ENCODE measurements around the gene DNASE1L3.
A peak's percentile ranks its signal among the peaks of the same experiment; 100 is the strongest.
"Not testable (repeated sequence)": the region's sequence is repeated elsewhere in the genome, so short reads cannot be mapped to it uniquely, and the experiment has no call there.

Gene DNASE1L3

DNA sequence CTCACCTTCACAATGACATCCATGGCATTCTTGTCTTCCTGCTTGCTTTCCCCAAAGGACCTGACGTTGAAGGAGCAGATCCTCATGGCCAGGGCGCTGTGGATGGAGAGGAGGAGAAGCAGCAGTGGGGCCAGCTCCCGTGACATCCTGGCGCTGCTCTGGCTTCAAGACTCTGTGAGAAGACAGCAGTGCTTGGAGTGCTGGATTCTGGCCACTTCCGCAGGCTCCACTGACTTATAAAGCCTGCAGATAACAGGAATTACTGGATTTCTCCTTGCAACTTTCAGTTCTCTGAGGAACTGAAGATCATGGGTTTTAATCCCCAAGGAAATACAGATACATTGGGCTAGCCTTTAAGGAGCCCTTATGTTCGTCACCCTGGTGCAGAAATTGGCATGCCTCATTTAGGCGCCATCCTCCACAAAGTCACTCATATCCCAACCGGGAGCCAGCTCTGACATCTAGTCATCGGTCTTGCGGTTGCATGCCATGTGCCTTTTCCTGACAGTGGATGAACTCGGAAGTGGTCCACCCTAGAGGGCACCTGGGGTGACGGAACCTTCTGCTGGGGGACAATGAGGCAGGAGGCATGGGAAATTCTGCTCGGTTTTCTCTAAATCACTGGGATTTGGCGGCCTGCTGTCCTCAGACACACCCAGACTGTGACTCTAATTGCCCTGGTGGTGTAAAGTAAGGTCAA lies at the start of gene DNASE1L3:
Gene DNASE1L3, minus strand, starts transcription at position 212 of the 700 bp plus-strand sequence. Its CDS starts 66 bp downstream, at position 146.
- DNase-seq (ENCODE audit: low spot score): no peak

DNA sequence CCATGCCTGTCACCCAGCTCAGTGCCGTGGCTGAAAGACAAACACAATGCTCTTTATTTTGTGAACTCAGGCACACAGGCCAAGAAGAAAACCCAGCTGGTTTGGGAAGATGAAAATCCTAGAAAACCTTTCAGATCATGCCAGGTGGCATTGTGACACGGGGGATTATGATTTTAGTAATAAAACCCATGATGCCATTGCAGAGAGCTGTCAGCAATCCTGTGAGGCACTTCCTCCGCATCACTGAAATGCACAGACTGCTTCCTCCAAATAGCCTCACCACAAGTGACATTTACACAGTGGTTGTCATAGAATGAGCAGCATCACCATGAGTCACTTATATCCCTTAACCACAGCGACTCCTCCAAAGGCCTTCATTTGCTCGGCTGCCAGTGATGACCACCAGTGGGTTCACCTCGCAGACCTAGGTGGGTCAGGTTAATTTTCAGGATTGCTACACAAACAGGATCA lies 49.5 kb upstream of the DNASE1L3 start:
- peak; percentile 75 for DNase-seq (ENCODE audit: low spot score)

DNA sequence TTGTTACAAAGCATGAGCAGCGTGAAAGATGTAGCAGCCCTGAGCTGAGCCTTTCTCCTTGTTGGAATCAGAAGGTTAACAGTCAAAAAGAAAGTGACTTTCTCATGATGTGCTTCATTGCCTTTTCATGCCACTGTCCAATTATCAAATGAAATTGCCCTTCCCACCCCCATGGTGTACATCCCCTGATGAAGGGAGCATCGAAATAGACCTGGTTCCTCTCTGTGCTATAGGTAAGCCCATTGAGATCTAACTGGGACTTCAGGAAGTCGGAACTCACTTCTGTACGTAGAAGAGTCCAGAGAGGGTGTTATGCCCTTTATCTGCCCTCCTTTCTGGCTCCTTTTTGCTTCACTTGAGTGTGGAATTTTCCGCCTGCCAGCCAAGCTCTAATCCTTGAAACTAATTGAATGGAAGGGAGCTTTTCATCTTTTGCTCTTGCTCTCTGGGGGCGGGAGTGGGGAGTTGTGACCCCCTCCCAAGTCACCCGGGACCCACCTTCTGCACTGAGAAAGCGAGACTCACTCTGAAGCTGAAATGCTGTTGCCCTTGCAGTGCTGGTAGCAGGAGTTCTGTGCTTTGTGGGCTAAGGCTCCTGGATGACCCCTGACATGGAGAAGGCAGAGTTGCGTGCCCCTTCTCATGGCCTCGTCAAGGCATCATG lies 47.8 kb upstream of the DNASE1L3 start:
- no peak for DNase-seq (ENCODE audit: low spot score)

DNA sequence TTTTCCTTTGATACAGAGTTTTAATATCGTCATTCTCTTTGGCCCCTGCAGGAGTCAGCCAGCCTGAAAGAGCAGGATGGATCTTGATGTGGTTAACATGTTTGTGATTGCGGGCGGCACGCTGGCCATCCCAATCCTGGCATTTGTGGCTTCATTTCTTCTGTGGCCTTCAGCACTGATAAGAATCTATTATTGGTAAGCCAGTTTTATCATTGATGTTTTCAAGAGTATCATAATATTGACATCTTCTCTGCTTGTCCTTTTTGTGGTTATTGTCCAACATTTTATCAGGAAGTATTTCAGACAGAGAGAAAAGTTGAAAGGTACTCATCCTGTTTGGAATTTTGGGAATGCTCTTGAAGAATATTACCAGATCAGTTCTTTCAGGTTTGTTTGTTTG lies 45.7 kb upstream of the DNASE1L3 start:
- DNase-seq (ENCODE audit: low spot score): no peak

DNA sequence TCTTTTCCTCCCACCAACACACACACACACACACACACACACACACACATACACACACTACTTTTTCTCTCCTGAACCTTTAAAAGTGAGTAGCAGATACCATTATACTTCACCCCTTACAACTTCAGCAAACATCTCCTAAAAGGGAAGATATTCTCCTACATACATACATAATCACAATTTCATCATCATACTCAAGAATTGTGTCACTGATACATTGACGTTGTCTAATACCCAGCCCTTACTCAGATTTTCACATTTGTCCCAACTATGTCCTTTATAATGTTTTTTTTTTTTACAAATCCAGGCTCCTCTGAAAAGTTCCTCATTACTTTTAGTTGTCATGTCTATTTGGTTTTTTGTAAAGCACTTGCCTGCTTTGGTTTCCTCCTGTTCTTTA lies 45.3 kb upstream of the DNASE1L3 start:
- DNase-seq (ENCODE audit: low spot score): no peak

GRCh38 chr3:58254144-58254543 lies 43.4 kb upstream of the DNASE1L3 start:
- no peak for DNase-seq (ENCODE audit: low spot score)

- no peak for DNase-seq (ENCODE audit: low spot score)
Measured at GRCh38 chr3:58251631-58252035, 40.9 kb upstream of the DNASE1L3 start.

DNA sequence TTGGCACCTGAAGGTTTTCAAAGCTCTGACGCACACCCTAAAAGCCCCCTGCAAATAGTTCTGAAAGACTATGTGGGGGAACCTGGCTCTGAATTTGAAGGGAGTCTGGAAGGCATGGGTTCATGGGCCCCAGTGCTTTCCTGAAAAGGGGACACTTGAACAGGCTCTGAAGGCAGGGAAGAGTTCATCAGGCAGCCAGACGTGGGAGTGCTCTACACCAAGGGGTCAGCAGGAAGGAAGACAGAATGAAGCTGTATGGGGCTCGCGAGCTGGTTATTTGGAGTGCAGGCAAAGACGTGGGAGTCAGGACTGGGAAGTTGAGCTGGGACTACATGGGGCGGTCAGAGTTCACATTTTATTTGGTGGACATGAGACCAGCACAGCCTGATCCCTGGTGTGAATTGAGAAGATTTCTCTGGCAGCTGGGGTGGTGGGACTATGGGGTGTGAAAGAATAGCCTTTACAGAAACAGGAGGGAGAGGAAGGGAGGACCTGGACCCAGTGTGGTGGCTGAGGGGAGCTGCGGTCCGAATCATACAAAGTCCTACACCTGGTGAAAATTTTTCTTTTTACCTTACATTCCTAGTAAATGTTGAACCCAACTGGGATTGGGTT lies 39.4 kb upstream of the DNASE1L3 start:
- DNase-seq (ENCODE audit: low spot score): no peak

DNA sequence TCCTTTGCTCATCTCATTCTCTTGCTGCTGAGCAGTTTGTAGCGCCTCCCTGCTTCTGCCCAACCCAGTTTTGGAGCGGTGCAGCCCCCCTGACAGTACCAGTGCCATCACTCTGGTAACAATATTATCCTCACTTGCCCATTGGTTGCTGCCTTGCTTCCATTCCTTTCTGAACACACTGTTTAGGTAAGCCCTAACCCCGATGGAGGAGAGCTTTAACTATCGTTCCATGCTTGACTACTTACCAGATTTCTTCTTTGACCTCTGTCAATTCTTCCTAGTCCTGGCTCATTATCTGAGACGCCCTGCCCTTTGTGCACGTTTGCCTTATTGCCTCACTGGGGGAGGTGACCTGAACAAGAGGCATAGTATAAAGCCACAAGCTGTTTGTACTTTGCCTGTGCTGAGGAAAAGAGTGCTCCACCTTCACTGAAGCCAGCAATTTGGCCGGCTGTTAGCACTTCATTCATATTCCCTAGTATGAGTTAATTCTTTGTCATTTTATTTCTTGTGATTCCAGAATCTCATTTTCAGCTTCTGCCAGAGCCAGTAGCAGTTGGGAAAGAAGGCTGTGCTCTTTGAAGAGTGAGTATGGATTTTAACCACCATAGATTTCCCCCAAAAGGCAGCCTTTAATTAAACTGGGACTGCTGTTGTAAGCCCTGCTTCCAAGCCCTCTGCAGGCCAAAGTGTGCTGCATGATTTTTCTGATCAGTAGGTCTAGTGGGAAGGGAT lies 38.8 kb upstream of the DNASE1L3 start:
- no peak for DNase-seq (ENCODE audit: low spot score)

DNA sequence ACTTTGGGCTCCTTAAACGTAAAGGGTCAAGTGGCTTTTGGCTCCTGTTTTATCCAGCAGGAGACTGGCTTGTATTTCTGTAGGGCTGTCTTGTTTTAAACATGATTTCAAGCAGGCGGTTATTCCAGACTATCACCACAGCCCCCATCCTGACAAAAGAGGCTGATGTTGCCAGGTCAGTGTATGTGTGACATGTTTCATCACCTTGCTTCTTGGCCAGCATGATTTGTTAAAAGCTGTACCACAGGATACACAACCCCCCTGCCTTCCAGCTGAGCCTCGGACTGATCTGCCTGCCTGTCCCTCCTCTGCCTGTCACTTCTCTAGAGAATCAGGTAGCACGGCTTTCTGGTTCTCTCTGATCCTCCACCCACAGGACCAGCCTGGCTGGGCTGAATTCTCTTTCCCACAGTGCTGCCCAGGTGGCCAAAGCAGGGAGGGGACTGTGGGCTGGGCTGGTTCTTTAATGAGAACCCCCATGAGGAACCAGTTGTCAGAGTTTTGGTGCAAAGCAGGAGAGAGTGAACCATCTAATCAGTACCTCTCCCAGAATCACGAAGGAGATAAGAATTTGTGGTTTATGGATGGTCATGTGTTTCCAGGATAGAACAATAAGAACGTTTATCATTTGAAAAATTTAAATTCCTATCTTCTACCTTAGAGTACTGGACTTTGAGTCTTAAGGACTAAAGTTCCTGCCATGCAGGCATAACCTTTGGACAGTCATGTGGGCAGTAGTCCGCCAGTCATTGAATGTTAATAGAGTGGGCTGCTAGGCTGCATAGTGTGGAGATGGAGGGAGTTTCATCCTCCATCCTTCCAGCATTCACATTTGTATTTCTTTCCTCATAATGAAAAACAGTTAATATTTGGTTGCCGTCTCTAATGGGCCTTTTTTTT lies 35.6 kb upstream of the DNASE1L3 start:
- DNase-seq (ENCODE audit: low spot score): no peak

DNA sequence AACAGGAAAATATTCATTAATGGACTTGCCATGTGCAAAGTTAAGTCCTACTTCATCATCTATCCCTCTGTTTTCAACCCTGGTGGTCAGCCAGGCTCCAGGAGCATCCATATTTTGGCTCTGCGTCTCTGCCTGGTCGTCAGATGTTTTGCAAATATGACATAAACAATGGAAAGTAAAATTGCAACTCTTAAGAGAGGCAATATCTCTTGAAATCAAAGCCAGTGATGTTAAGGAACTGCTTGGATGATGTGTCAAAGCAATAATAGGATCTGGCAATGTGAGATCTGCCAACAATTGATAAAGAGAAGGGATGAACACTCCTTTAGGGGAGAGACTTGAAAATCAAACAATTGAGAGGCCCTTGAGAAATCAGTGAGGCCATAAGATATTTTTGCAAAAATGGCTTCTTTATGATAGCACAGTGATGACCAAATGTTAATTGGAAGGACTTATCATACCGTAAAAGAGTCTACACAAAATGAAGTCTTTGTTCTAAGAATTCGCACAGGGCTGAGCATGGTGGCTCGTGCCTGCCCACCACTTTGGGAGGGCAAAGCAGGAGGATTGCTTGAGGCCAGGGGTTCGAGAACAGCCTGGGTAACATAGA lies 33.3 kb upstream of the DNASE1L3 start:
- no peak for DNase-seq (ENCODE audit: low spot score)

GRCh38 chr3:58242860-58243259 lies 32.1 kb upstream of the DNASE1L3 start:
- DNase-seq (ENCODE audit: low spot score): not testable (repeated sequence)

- DNase-seq (ENCODE audit: low spot score): no peak
Measured at GRCh38 chr3:58242340-58242739, 31.6 kb upstream of the DNASE1L3 start.

GRCh38 chr3:58241306-58242044 lies 30.7 kb upstream of the DNASE1L3 start:
- no peak for DNase-seq (ENCODE audit: low spot score)

DNA sequence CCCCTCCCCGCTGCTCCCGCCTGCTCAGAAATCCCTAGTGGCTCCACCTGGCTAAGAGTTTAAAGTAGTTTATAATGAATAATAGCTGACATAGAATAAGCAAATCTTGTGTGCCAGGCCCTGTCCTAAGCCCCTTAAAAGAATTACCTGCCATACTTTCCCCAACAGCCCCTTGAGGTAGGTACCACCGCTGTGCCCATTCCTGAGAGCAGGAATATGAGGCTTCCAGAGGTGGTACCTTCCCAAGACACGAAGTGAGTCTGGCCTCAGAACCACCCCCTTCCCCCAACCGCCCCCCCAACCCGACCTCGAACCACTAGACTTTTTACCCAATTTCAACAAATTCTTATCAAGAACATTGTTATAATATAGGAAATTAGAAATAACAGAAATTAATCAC lies 28.1 kb upstream of the DNASE1L3 start:
- DNase-seq (ENCODE audit: low spot score): no peak

DNA sequence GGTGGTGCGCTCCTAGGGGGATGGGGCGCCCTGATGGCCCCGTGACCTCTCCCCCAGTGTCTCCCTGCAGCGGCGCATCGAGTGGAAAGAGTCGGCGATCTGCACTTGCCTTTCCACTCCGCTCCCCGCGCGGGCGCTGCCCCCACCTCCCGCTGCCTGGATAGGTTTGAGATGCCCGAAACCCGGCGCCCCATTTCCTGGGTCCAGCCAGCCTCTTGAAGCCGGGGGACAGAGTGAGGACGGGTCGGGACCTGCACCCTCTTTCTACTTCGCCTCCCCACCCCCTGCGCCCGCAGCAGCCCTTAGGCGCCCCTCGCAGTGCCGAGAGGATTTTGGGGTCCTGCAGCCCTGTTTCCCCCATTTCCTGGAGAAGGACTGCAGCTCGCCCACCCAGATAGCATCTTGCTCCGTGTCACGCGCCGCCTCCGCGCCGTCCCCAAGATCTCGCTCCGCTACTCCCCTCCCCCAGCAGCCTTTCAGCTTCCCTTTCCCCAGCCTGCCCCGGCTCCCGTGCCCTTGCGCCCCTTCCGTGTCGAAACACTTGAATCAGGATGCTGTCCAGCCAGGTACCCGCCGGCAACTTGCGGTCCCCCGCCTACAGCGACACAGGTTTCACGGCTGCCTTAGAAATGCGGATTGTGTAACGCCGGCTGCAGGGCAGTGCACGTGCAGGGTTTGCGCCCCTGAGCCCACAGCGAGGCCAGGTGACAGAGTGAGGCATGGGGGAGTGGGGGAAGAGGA lies 27.3 kb upstream of the DNASE1L3 start:
- DNase-seq (ENCODE audit: low spot score): peak; percentile 71

DNA sequence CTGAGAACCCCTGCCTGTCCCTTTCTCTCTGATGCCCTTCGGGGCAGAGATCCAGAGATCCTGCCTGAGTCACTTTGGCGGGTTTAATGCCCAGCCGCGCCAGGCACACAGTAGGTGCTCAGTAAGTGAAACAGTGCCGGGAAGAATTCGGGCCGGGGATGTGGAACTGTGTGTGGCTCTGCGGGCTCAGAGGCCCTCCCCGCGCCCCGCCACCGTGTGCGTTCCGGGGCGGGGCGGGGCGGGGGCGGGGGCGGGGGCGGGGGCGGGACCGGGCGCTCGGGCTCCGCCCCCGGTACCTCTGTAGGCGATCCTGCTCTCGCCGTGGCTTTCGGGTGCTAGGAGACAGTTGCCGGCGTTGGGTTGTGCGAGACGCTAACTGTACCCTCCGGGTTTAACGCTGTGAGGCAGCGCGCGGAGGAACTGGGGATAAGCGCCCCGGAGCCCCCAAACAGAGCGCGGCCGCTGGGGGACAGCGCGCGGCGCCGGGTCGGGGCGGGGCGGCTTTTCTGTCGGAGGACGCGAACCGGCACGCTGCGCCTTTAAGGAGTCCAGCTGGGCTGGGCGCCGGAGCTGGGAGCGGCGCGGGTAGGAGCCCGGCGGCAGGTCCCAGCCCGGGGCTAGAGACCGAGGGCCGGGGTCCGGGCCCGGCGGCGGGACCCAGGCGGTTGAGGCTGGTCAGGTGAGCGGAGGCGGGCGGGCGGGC lies 26.6 kb upstream of the DNASE1L3 start, which contains the start of gene ABHD6:
Gene ABHD6, plus strand, starts transcription at position 555 of the 703 bp plus-strand sequence. CDS start 18,795 bp downstream, outside the sequence.
- DNase-seq (ENCODE audit: low spot score): peak; percentile 93

- DNase-seq (ENCODE audit: low spot score): no peak
Measured at GRCh38 chr3:58236527-58237237, 25.9 kb upstream of the DNASE1L3 start.

Measured in AG08396 (cell line).